NCI-H1694 (cell line): Measurements from ENCODE around the gene XPNPEP2.
A peak's percentile ranks its signal among the peaks of the same experiment; 100 is the strongest.

Experiments used
- DNase-seq: peaks from one replicate; lab custom pipeline; 2025; lab: John Stamatoyannopoulos, UW

The XPNPEP2 gene, protein sequence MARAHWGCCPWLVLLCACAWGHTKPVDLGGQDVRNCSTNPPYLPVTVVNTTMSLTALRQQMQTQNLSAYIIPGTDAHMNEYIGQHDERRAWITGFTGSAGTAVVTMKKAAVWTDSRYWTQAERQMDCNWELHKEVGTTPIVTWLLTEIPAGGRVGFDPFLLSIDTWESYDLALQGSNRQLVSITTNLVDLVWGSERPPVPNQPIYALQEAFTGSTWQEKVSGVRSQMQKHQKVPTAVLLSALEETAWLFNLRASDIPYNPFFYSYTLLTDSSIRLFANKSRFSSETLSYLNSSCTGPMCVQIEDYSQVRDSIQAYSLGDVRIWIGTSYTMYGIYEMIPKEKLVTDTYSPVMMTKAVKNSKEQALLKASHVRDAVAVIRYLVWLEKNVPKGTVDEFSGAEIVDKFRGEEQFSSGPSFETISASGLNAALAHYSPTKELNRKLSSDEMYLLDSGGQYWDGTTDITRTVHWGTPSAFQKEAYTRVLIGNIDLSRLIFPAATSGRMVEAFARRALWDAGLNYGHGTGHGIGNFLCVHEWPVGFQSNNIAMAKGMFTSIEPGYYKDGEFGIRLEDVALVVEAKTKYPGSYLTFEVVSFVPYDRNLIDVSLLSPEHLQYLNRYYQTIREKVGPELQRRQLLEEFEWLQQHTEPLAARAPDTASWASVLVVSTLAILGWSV

DNA sequence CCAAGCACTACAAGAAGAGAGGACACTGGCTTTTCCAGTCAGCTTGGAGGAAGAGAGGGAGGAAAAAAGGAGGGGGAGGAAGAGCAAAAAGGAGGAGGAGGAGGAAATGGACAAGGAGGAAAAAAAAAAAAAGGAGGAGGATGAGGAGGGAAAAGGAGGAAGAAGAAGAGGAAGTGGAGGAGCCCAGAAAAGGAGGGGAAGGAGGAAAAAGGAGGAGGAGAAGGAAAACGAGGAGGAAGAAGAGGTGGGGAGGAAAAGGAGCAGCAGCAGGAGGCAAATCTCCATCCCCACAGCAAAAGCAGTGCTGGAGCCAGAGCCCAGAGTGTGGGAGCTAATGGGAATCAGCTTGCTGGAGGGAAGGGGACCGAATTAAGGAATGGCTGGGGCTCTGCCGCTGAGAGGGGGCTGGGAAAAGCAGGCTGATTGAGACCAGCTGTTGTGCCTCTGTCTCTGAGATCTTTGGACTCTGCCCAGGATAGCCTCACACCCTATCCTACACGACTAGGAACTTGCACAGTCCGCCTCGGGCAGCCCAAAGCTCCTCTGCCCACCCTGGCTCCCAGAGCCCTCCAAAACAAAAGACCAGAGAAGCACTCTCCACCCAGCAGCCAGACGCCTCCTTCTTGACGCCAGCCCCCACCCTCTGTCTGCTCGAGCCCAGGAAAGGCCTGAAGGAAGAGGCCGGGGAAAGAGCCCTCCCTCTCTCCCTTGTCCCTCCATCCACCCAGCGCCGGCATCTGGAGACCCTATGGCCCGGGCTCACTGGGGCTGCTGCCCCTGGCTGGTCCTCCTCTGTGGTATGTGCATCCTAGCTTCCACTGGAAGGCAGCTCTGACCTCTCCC, at the start of gene XPNPEP2:
Gene XPNPEP2 (plus strand): TSS at position 514 of the 843 bp plus-strand sequence. CDS start 235 bp downstream, at position 749.
- no peak for DNase-seq

DNA sequence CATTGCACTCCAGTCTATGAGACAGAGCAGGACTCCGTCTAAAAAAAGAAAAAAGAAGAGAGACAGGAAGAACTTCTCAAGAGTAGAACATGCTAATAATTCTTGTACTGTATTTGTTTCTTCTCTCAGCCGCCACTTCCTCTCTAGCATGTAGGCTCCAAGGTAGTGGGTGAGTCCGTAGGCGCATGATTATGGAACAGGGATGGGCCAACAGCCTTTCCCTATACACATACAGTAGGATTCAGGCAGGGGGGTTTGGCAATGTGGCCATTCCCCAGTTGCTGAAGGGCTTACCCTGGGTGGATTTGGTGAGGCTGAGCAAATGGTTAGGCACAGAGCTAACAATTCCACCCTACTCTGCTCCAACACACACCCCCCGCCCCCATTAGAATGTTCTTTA, 49.0 kb upstream of the XPNPEP2 start:
- DNase-seq, result no peak

DNA sequence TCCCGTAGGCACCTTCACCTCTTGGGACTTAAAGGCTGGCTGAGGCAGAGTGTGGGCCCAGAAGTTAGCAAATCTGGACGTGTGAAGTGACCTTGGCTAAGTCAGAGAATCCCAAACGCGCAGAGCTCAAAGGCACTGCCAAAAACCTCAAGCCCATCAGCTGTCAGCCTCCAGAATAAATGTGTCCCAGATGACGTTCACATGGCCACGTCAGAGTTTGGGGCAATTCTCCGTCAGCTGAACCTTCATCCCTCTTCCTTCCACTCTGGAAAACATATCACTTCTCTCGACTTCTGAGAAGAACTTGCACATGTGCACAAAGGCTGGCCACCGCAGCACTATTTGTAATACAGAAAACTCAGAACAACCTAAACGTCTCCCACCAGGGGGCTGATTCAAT, 48.3 kb upstream of the XPNPEP2 start:
- no peak for DNase-seq

DNA sequence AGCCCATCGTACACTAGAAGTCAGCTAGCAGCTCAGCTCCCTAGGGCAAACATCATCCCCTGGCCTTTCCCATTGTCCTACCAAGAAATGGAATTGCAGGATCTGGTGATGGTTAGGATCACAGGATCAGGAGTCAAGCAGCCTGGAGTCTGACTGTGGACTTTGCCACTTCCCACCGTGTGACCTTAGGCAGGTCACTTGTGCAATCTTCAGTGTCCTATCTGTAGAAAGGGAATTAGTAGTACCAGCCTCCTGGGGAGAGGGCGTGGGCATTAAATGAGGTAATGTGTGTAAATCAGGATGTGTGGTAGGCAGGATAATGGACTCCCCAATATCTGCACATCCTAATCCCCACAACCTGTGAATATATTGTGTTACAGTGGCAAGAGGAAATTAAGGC, 45.4 kb upstream of the XPNPEP2 start:
- DNase-seq, result no peak

DNA sequence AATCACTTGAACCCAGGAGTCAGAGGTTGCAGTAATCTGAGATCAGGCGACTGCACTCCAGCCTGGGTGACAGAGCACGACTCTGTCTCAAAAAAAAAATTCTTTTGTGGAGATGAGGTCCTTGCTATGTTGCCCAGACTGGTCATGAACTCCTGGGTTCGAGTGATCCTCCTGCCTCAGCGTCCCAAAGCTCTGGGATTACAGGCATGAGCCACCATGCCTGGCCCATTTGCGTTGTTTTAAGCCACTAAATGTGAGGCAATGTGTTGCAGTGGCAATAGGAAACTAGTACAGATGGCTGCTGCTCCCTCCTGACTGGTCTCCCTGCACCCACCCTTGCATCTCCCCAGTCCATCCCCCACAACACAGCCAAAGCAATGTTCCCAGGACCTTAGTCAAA, 44.0 kb upstream of the XPNPEP2 start:
- DNase-seq, result no peak

DNA sequence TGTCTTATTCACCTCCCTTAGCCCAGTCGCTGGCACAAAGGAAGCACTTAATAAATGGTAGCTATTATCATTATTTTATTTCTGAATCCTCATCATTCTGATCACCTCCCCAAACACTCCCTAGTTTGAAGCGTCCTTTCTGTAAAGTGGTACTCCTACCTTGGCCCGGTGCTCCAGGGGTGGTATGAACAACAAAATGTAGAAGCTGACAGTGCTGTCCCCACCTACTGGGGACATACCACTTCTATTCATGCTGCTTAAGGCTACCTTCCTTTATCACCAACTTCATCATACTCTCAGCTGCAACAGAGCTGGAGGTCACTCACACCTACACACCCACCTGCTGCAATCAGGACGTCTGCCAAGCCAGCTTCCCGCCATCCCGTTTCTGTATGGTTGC, 43.2 kb upstream of the XPNPEP2 start:
- DNase-seq, result no peak

DNA sequence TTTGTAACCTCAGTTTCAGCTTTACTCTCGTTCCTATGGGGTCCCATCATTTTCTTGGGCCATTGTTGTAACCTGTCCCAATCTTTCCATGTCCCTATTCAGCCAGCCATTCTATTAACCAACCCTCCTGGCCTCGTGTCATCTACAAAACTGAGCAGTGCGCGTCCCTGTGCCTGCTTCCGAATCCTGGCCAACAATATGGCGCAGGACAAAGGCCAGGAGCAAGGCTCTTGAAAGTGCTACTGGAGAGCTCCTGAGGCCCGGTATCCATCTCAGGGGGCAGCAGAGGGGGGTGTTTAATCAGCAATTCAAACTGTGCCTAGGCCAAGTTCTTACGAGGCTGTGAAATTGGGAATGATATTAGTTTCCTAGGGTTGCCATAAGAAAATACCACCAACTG, 42.8 kb upstream of the XPNPEP2 start:
- no peak for DNase-seq

DNA sequence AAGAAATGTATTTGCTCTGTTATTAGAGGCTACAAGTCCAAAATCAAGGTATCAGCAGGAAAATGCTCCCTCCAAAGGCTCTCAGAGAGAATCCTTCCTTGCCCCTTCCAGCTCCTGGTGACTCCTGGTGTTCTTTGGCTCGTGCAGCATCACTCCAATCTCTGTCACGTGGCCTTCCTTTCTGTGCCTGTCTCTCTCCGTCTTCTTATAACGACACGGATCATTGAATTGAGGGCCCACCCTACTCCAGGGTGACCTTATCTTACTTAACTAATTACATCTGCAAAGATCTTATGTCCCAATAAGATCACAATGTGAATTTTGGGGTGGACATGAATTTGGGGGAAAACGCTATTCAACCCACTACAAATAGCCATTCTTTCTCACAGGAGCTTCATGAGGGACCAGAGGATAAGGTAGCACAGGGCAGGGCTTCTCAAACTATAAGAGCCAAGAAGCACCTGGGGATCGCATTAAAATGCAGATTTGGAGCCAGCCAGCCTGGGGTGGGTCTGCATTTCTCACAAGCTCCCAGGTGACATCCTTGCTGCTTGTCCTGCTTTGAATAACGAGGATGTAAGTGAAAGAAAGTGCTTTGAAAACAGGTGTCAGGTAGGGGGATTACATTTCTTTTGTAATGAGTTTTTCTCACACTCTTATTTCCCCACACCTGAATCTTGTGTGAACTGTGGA, 42.2 kb upstream of the XPNPEP2 start:
- DNase-seq, result no peak

DNA sequence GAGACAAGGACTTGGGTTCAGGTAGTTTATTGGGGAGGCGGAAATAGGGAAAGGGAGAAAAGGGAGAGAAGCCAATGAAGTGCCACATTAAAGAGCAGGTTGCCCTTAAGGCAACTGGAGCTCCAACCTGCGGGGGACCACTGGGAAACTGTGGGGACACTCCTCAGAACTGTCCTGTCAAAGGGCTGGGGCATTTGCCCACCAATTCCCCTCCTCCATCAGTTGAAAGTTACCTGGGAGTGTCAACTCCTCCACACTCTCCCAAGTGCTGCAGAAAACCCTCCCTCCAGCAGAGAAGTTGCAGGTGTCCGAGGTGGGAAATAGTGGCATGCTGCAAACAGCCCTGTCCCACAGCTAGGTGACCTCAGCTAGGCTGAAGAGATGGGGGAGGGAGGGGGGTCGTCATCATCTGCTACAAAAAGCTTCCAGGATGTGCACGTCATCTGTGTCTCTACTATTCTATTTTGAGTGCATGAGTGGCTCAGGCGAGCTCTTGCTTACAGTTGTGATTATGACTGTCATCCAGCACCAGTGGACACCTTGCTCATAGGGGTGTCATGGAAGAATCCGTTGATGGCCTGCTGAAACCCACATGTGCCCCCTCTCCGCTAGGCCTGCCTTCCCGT, 41.5 kb upstream of the XPNPEP2 start:
- DNase-seq, result no peak

DNA sequence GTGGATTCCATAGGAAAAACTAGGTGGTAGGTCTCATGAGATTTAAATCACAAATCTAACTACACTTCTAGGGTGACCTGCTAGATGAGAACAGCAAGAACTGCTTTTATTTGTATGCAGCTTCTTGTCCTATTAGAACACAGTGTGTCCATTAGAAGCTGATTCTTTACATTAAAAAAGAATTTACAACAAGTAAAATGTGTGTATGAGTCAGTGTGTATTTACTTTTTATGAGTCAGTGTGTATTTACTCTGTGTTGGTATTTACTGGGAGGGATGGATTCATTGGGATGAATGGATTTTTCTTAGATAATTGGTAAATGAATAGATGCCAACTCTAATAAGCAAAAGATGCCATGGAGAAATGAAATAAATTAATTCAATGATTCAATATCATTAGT, 40.6 kb upstream of the XPNPEP2 start:
- DNase-seq, result no peak

DNA sequence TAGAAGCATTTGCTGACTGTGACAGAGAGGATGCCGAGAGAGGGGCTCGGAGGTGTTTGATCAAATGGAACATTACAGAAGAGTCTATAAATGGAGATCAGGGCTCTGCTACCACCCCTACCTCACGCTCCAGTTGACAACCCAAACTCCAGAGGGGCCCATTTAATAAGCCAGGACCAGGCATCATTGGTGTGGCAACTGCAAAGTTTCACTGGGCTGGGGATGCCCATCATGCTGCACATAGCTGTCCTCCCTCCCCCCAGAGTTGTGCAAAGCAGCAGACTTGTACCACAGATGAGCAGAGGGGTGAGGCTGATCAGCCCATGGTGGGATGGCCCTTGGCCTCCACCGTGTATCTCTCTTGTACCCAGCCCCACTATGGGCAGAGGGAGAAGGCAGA, 38.2 kb upstream of the XPNPEP2 start:
- DNase-seq, result no peak

DNA sequence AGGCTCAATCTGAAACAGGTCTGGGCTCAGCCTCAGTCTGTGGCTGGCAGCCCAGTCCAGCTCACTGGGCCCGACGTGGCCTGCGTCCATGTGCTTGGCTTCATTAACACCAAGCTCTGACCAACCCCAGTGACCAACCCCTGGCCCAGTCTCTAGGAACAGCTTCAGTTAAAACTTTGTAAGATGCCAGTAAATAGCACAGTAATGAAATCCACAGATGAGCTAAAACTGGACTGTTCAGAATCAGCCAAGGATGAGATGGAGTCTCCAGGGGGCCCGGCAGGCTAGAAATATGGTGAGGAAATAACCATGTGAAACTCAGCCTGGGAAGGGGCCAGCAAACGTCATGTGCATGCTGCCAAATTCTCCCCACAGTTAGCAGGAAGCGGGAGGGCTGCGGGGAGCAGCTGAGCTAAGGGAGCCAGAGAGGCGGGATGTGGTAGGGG, 37.1 kb upstream of the XPNPEP2 start:
- DNase-seq, result no peak

DNA sequence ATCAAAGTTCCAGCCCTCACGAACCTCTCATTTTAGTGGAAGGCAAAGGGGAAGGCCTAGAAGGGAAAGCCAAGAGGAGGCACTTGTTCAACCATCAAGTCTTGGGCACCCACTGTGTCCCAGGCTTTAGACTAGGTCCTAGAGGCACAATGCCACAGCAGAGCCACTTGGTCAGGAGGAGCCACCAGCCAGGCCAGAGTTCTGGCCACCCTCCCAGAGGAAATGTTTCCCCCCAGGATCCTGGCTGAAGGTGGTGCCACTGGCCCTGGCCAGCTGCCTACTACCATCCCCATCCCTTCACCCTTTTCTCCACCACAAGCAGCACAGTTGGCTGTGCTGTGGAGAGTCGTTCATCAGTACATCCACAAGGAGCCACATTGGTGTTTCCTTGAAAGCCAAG, 34.3 kb upstream of the XPNPEP2 start:
- DNase-seq, result no peak

DNA sequence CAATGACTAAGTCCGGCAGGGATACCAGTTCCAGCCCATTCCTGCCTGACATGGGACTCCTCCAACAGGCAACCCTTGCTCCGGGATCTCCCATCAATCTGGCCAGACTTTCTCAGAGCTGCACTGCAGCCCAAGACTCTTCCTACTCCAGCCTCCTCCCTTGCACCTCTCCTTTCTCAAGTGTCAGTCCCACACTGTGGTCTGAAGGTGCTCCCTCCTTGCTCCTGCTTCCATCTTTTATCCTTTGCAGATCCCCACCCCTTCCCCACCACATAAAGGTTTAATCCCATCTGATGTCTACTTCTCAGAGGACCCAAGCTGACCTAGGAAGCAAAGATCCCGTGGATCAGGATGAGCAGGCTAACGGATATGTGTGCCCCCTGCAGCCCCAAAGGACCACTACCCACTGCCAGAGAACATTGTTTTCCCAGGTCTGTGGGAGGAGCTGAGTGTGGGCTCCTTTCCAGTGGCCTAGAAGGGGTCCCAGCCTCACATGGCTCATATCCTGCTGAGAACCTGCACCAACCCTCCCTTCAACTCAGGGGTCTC, 33.3 kb upstream of the XPNPEP2 start:
- no peak for DNase-seq

DNA sequence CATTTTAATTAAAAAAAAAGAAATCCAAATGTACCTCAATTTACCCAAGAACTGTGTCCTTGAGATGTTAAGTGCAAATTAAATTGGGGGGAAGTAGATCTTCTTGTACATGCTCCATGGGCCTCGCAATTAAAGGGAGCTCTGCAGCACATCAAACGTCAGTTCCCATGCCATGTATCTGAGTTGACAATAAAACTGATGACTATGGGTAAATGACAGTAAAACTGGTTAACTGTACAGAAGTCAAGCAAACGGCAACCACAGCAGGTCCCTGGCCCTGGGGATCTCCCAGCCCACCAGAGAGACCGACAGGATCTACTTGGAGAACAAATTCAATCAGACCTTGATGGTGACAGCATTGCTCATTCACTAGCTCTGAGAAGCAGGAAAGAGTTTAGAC, 32.8 kb upstream of the XPNPEP2 start:
- no peak for DNase-seq

DNA sequence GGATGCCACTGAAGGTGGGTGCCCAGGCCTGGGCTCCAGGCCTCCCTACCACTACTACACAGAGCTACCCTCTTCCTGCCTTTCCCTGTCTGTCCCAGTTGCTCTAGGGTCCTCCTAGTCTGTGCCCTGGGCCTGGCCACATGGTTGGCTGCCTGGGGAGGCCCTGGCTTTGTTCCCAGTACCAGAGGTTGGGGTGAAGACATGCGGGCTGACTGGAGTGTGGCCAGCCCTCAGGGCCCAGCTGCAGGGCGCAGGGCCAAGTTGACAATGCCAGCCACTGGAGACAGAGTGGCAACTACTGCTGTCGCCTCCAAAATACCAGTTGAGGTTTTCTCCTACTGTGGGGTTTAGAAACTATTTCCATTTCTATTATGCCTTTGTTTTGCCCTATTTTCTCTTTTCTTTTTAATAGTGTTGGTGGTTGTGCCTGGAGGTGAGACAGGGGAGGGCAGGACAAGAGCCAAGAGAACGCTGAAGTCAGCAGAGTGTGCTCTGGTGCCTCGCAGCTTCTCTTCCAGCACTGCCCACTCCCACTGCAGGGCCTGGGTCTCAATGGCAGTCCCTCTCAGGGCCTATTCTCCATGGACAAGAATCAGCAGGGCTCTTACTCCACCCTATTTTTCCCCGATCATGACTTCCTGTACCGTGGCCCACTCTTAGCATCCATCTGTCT, 32.2 kb upstream of the XPNPEP2 start:
- DNase-seq, result peak; percentile 24

DNA sequence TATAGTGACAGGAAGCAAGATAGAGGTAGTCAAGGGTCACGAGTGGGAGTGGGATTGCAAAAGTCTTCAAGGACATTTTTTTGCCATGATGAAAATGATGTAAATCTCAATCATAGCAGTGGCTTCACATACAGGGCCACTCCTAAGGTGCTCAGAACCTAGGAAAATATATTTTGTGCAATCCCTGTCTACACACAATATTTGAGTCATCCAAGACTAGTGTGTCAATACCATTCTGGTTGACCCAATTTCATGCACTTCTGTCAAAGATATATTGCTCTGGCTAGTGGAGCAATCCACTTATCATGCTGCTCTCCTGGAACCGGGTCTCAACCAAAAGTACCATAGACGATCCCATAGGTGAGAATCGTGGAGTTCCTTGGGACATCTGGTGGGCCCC, 24.2 kb upstream of the XPNPEP2 start:
- DNase-seq, result no peak

DNA sequence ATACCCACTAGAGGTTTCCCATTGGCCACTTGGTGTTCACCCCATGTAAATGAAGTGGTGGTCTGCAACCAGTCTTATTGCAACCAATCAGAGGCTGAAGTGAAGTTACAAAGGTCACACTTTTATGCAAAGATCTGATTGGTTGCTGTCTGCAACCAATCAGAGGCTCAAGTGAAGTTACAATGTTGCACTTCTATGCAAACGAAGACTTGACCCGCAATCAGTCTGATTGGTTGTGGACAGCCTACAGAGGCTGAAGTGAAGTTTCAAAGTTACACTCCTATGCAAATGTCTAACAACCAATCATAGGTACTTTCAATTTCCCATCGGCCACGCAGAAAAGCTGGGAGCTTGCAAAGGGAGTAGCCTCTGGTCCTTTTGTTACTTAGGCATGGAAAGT, 22.3 kb upstream of the XPNPEP2 start:
- DNase-seq, result no peak

DNA sequence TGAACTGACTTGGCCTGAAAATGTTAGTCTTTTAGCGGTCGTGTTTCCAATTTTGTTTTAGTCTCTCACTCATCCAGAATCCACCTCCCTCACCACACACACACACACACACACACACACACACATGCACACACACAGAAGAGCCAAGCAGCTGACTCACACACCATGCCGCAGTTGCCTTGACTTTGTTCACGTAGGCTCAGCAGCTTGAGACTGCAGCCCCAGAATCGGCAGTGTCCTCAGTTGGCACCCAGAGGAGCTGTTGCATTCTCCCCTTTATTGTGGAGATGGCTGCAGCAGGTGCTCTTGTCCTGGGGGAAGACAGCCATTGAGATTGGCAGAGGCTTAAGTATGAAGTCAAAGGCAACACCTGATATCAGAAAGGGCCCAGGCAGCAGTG, 20.9 kb upstream of the XPNPEP2 start:
- DNase-seq, result no peak

DNA sequence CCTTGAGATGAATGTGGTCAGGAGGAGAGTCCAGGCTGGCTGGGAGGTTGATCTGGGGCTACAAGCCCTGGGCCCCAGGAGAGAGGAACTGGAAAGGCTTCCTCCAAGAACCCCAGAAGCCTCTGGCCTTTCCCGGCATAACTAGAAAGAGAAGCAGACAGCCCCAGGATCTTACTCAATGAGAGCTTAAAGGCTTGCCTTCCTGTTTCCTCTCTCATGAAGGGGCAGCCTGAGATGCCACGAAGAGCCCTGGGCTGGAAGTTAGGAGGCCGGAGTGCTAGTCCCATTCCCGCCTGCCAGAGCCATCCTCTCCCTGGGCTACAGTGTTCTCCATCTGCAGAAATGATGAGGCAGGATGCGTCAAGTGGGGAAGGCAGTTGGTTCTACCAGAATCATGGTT, 20.1 kb upstream of the XPNPEP2 start:
- DNase-seq, result no peak

DNA sequence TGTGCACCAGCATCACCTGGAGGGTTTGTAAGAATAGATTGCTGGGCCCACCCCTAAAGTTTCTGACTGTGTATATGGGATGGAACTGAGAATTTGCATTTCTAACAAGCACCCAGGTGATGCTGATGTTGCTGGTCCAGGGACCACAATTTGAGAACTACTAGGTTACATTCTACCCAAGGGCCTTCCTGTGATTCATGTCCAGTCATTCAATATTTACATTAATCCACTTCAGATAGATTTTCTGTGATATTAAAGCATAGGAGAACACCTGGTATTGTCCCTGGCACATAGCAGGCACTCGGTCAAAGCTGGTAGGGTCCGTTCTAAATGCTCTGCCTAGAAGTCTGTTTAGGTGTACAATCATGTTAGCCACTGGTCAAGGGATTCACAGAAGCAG, 19.5 kb upstream of the XPNPEP2 start:
- DNase-seq, result no peak
